SU-DHL-6 (cell line): ENCODE results near the gene PPP3CA.

ENCODE experiments used
- H2AFZ ChIP-seq: fragments of 200-600 bp; sonication (generic); 2 replicates; pipeline ENCODE4 v1.6.1; 2014; ENCODE audit warnings: low read depth, mild to moderate bottlenecking, moderate library complexity, mixed read lengths, antibody characterized with exemption, low read length; ENCODE audit not compliant: severe bottlenecking
- H3F3A ChIP-seq: fragments of 200-600 bp; shearing (Covaris generic); 2 replicates; pipeline ENCODE4 v1.6.0; 2016; ENCODE audit warnings: antibody characterized with exemption, mild to moderate bottlenecking; ENCODE audit not compliant: insufficient read depth
- H3K27ac ChIP-seq: fragments of 200-600 bp; sonication (generic); 2 replicates; pipeline ENCODE4 v1.5.1; 2016; ENCODE audit warnings: low read depth, mild to moderate bottlenecking, low read length, moderate library complexity, mixed read lengths
- H3K27me3 ChIP-seq: fragments of 200-600 bp; sonication (generic), shearing (Covaris generic); 2 replicates; pipeline ENCODE4 v1.6.0; 2014; ENCODE audit warnings: mild to moderate bottlenecking, low read length
- H3K36me3 ChIP-seq: fragments of 200-600 bp; sonication (generic); 2 replicates; pipeline ENCODE4 v1.6.1; 2014; ENCODE audit warnings: mild to moderate bottlenecking, low read length, mixed read lengths
- H3K4me2 ChIP-seq: fragments of 300-600, 200-600 bp; shearing (Covaris generic), sonication (generic); 2 replicates; pipeline ENCODE4 v1.6.0; 2014; ENCODE audit warnings: low read length, low read depth, mild to moderate bottlenecking; ENCODE audit not compliant: poor library complexity, severe bottlenecking
- H3K4me3 ChIP-seq: fragments of 200-600 bp; sonication (generic); 2 replicates; pipeline ENCODE4 v1.5.1; 2014; ENCODE audit warnings: antibody characterized with exemption, low read length, mild to moderate bottlenecking, mixed read lengths; ENCODE audit not compliant: insufficient read depth, poor library complexity, severe bottlenecking
- H3K79me2 ChIP-seq: fragments of 200-600 bp; sonication (generic); 2 replicates; pipeline ENCODE4 v1.6.1; 2014; ENCODE audit warnings: mild to moderate bottlenecking, low read length, moderate library complexity; ENCODE audit not compliant: insufficient read depth
- H3K9ac ChIP-seq: fragments of 200-600 bp; sonication (generic); 2 replicates; pipeline ENCODE4 v1.7.0; 2014; ENCODE audit warnings: mild to moderate bottlenecking, low read length
- H3K9me2 ChIP-seq: fragments of 200-600 bp; sonication (generic); replicated peaks from 2 replicates; pipeline ENCODE4 v1.6.1; 2014; ENCODE audit warnings: low read length; ENCODE audit not compliant: insufficient read depth
- H3K9me3 ChIP-seq: fragments of 200-600 bp; sonication (generic); 2 replicates; pipeline ENCODE4 v1.6.1; 2014; ENCODE audit warnings: low read length, mixed read lengths; ENCODE audit not compliant: insufficient read depth
- H4K20me1 ChIP-seq: fragments of 200-600 bp; sonication (generic); 2 replicates; pipeline ENCODE4 v1.6.1; 2014; ENCODE audit warnings: low read depth, mild to moderate bottlenecking, antibody characterized with exemption, low read length, moderate library complexity, mixed read lengths
- CTCF ChIP-seq: fragments of 200-600 bp; sonication (generic); IDR thresholded peaks from one replicate; pipeline ENCODE4 v1.5.1; 2017; ENCODE audit warnings: antibody characterized with exemption, mild to moderate bottlenecking, low read length, moderate library complexity; ENCODE audit not compliant: insufficient read depth, poor library complexity, severe bottlenecking
- EZH2phosphoT487 ChIP-seq: fragments of 200-600 bp; sonication (generic), shearing (Covaris generic); conservative IDR thresholded peaks from 2 replicates; pipeline ENCODE4 v1.6.1; 2018; ENCODE audit warnings: mild to moderate bottlenecking, antibody characterized with exemption, low read length, moderate library complexity, mixed read lengths

The PPP3CA gene

GRCh38 chr4:101081166-101081565, 266.2 kb downstream of the PPP3CA start:
- Histone ChIP-seq H3K36me3 (no peaks in the 10 kb centered on the region), H3K79me2 (no peaks in the 10 kb centered on the region), H3K4me2 (no peak overlapping the region), H2AFZ (no peak overlapping the region), H3K9me3 (no peaks in the 10 kb centered on the region), H3F3A (0 out of 2 replicates have a peak, but pooled peaks cover 4% of the 10 kb centered on the region), H3K27ac (no peak overlapping the region), H3K9me2 (no peaks in the 10 kb centered on the region), H3K9ac (no peak overlapping the region), H3K4me3 (no peak overlapping the region), H4K20me1 (no peaks in the 10 kb centered on the region), H3K27me3 (no peaks in the 10 kb centered on the region)
- TF ChIP-seq EZH2phosphoT487 (no peak), CTCF (no peak)

DNA sequence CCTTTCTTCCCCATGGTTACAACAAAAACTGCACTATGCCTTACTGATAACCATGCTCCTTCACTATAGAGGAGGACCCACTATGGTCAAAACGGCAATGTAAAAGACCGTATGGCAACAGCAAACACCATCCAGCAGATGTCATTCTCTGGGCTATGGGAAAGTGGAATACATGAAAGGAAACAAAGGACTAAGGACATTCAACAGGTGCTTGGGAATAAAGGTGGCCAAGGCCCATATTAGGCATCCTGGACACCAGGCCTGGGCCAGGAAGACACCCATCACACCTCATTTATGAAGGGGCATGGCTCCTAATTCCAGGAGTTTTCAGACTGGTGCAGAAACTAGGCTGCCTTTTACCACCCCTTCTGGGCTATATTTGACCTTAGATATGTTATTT, 268.4 kb downstream of the PPP3CA start:
- Histone ChIP-seq H3K36me3 (no peaks in the 10 kb centered on the region), H4K20me1 (no peaks in the 10 kb centered on the region), H3K9ac (no peak overlapping the region), H3K4me3 (no peak overlapping the region), H3K79me2 (no peaks in the 10 kb centered on the region), H3K4me2 (no peak overlapping the region), H3K27ac (no peak overlapping the region), H3F3A (no peaks in the 10 kb centered on the region), H2AFZ (no peak overlapping the region), H3K27me3 (no peaks in the 10 kb centered on the region), H3K9me2 (no peaks in the 10 kb centered on the region), H3K9me3 (no peaks in the 10 kb centered on the region)
- no peak for TF ChIP-seq EZH2phosphoT487
- TF ChIP-seq CTCF = no peak

DNA sequence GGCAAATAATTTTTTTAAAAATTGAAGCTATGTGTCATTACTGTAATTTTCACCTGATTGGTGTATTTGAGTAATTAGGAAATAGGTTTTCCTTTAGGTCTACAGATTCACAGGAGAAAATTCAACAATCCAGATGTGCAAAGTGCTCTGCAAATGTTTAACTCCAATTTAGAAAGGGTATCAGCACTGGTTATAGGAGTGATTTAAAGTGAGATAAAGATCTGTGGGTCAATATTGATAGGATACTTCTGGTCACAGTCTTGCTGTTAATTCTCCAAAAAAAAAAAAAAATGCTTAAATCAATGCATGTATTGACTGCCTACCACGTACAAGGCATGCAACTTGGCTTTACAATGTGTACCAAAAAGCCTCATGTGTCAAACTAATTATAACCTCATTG, 271.3 kb downstream of the PPP3CA start:
- no peak overlapping the region for H3K4me2 ChIP-seq
- no peak overlapping the region for H3K9ac ChIP-seq
- H2AFZ ChIP-seq = no peak overlapping the region
- H3F3A ChIP-seq = no peaks in the 10 kb centered on the region
- no peaks in the 10 kb centered on the region for H3K79me2 ChIP-seq
- H3K27me3 ChIP-seq = no peaks in the 10 kb centered on the region
- H3K9me3 ChIP-seq = no peaks in the 10 kb centered on the region
- H3K9me2 ChIP-seq = no peaks in the 10 kb centered on the region
- H4K20me1 ChIP-seq = no peaks in the 10 kb centered on the region
- no peak overlapping the region for H3K27ac ChIP-seq
- TF ChIP-seq CTCF (no peak), EZH2phosphoT487 (no peak)
- H3K4me3 ChIP-seq = no peak overlapping the region
- H3K36me3 ChIP-seq = no peaks in the 10 kb centered on the region

- Histone ChIP-seq H3K79me2 (no peaks in the 10 kb centered on the region), H2AFZ (no peak overlapping the region), H3K9ac (no peak overlapping the region), H3K4me3 (no peak overlapping the region), H3K36me3 (no peaks in the 10 kb centered on the region), H3K27me3 (no peaks in the 10 kb centered on the region), H3K9me3 (no peaks in the 10 kb centered on the region), H3K4me2 (no peak overlapping the region), H4K20me1 (no peaks in the 10 kb centered on the region), H3F3A (no peaks in the 10 kb centered on the region), H3K27ac (no peak overlapping the region), H3K9me2 (no peaks in the 10 kb centered on the region)
- TF ChIP-seq CTCF (no peak), EZH2phosphoT487 (no peak)
Observed at GRCh38 chr4:101075536-101075935, 271.8 kb downstream of the PPP3CA start.
